Neural cell (in vitro differentiated cells): ENCODE measurements around the gene MYPOP.

ENCODE experiments used
- EP300 ChIP-seq: fragments of 450-650 bp; conservative IDR thresholded peaks from 2 replicates; pipeline ENCODE4 v1.6.1; 2014; ENCODE audit warnings: antibody characterized with exemption, mild to moderate bottlenecking, moderate library complexity; ENCODE audit not compliant: poor library complexity, severe bottlenecking
- EZH2 ChIP-seq: fragments of 200-600, 300-800 bp; shearing (Covaris generic), sonication (generic); IDR thresholded peaks from 2 replicates; pipeline ENCODE4 v1.6.1; 2014; ENCODE audit warnings: antibody characterized with exemption, low read length, borderline replicate concordance, mild to moderate bottlenecking; ENCODE audit not compliant: insufficient read depth, poor library complexity, severe bottlenecking
- MXI1 ChIP-seq: fragments of 450-650 bp; conservative IDR thresholded peaks from 2 replicates; pipeline ENCODE4 v1.6.1; 2014; ENCODE audit warnings: antibody characterized with exemption, mild to moderate bottlenecking; ENCODE audit not compliant: poor library complexity, severe bottlenecking
- POLR2AphosphoS5 ChIP-seq: IDR thresholded peaks from 2 replicates; pipeline ENCODE4 v1.6.1; 2012
- SMC3 ChIP-seq: fragments of 450-650 bp; conservative IDR thresholded peaks from 2 replicates; pipeline ENCODE4 v1.6.1; 2014; ENCODE audit warnings: antibody characterized with exemption, mild to moderate bottlenecking, moderate library complexity; ENCODE audit not compliant: poor library complexity
- TF ChIP-seq, protein P1 (sequence below): fragments of 450-650 bp; IDR thresholded peaks from 2 replicates; pipeline ENCODE4 v1.5.1; 2014; ENCODE audit warnings: antibody characterized with exemption, mild to moderate bottlenecking, moderate library complexity; ENCODE audit not compliant: poor library complexity, severe bottlenecking
- TF ChIP-seq, protein P2 (sequence below): IDR thresholded peaks from 2 replicates; pipeline ENCODE4 v1.6.1; 2012; ENCODE audit warnings: borderline replicate concordance

- TF ChIP-seq MXI1 = no peak
- TF ChIP-seq, protein P1, sequence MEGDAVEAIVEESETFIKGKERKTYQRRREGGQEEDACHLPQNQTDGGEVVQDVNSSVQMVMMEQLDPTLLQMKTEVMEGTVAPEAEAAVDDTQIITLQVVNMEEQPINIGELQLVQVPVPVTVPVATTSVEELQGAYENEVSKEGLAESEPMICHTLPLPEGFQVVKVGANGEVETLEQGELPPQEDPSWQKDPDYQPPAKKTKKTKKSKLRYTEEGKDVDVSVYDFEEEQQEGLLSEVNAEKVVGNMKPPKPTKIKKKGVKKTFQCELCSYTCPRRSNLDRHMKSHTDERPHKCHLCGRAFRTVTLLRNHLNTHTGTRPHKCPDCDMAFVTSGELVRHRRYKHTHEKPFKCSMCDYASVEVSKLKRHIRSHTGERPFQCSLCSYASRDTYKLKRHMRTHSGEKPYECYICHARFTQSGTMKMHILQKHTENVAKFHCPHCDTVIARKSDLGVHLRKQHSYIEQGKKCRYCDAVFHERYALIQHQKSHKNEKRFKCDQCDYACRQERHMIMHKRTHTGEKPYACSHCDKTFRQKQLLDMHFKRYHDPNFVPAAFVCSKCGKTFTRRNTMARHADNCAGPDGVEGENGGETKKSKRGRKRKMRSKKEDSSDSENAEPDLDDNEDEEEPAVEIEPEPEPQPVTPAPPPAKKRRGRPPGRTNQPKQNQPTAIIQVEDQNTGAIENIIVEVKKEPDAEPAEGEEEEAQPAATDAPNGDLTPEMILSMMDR = no peak
- TF ChIP-seq POLR2AphosphoS5 = no peak
- TF ChIP-seq EZH2 = no peak
- no peak for TF ChIP-seq SMC3
- TF ChIP-seq EP300 = no peak
- TF ChIP-seq, protein P2, sequence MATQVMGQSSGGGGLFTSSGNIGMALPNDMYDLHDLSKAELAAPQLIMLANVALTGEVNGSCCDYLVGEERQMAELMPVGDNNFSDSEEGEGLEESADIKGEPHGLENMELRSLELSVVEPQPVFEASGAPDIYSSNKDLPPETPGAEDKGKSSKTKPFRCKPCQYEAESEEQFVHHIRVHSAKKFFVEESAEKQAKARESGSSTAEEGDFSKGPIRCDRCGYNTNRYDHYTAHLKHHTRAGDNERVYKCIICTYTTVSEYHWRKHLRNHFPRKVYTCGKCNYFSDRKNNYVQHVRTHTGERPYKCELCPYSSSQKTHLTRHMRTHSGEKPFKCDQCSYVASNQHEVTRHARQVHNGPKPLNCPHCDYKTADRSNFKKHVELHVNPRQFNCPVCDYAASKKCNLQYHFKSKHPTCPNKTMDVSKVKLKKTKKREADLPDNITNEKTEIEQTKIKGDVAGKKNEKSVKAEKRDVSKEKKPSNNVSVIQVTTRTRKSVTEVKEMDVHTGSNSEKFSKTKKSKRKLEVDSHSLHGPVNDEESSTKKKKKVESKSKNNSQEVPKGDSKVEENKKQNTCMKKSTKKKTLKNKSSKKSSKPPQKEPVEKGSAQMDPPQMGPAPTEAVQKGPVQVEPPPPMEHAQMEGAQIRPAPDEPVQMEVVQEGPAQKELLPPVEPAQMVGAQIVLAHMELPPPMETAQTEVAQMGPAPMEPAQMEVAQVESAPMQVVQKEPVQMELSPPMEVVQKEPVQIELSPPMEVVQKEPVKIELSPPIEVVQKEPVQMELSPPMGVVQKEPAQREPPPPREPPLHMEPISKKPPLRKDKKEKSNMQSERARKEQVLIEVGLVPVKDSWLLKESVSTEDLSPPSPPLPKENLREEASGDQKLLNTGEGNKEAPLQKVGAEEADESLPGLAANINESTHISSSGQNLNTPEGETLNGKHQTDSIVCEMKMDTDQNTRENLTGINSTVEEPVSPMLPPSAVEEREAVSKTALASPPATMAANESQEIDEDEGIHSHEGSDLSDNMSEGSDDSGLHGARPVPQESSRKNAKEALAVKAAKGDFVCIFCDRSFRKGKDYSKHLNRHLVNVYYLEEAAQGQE = no peak
Measured at GRCh38 chr19:45908956-45909355, 6.5 kb upstream of the MYPOP start.
